Ishikawa (cell line): Measurements from ENCODE around the gene CDH13.

Experiments used
- EP300 ChIP-seq: IDR thresholded peaks from 2 replicates; pipeline ENCODE4 v1.6.1; 2012; ENCODE audit warnings: borderline replicate concordance
- FOXM1 ChIP-seq: IDR thresholded peaks from 2 replicates; pipeline ENCODE4 v1.6.1; 2012; ENCODE audit warnings: low read depth, borderline replicate concordance
- NFIC ChIP-seq: IDR thresholded peaks from 2 replicates; pipeline ENCODE4 v1.6.1; 2012
- RAD21 ChIP-seq: IDR thresholded peaks from 2 replicates; pipeline ENCODE4 v1.6.1; 2012; ENCODE audit warnings: low read depth
- TEAD4 ChIP-seq: IDR thresholded peaks from 2 replicates; pipeline ENCODE4 v1.6.1; 2012
- TF ChIP-seq, protein P1 (sequence below): IDR thresholded peaks from 2 replicates; pipeline ENCODE4 v1.6.1; 2012

DNA sequence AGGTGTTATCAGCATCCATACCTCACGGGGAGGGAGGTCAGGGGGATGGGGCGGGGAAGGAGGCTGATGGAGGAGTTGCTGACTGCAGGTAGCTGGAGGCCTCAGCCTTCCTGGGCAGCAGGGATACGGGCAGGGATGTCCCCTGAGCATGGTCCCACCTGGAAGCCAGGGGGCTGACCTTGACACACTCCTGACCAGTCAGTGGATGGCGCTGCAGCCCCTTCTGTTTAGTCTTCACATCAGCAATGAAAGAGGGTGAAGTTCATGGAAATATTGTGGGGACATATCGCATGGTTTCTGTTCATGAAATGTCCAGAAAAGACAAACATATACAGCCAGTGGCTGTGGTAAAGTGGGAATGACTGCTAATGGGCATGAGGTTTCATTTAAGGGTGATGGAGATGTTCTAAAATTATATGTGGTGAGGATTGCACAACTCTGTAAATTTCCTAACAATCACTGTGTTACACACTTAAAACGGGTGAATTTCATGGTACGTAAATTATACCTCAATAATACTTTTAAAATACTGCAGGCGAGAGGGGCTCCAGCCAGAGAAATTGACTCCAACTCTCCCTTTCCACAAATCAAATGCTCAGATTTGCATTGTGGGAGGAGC lies 489.6 kb downstream of the CDH13 start:
- TF ChIP-seq RAD21, result no peak
- no peak for TF ChIP-seq EP300
- no peak for TF ChIP-seq TEAD4
- no peak for TF ChIP-seq NFIC
- TF ChIP-seq FOXM1, result no peak
- TF ChIP-seq, protein P1, sequence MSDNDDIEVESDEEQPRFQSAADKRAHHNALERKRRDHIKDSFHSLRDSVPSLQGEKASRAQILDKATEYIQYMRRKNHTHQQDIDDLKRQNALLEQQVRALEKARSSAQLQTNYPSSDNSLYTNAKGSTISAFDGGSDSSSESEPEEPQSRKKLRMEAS, result no peak
